ES-I3 (cell line): ENCODE results near the gene SSH2.
A peak's percentile ranks its signal among the peaks of the same experiment; 100 is the strongest.

ENCODE experiments used
- H3K36me3 ChIP-seq: 2 replicates; pipeline ENCODE4 v1.6.1; 2013; ENCODE audit warnings: mild to moderate bottlenecking, low read length, control low read depth, moderate library complexity; ENCODE audit not compliant: insufficient read depth
- H3K4me1 ChIP-seq: 2 replicates; pipeline ENCODE4 v1.6.1; 2013; ENCODE audit warnings: mild to moderate bottlenecking, control low read depth, low read length; ENCODE audit not compliant: insufficient read depth
- H3K9ac ChIP-seq: 2 replicates; pipeline ENCODE4 v1.6.1; 2013; ENCODE audit warnings: low read depth, mild to moderate bottlenecking, low read length, moderate library complexity
- H3K9me3 ChIP-seq: 2 replicates; pipeline ENCODE4 v1.6.1; 2013; ENCODE audit warnings: mild to moderate bottlenecking, low read length, moderate library complexity; ENCODE audit not compliant: control insufficient read depth, insufficient read depth

Gene SSH2

DNA sequence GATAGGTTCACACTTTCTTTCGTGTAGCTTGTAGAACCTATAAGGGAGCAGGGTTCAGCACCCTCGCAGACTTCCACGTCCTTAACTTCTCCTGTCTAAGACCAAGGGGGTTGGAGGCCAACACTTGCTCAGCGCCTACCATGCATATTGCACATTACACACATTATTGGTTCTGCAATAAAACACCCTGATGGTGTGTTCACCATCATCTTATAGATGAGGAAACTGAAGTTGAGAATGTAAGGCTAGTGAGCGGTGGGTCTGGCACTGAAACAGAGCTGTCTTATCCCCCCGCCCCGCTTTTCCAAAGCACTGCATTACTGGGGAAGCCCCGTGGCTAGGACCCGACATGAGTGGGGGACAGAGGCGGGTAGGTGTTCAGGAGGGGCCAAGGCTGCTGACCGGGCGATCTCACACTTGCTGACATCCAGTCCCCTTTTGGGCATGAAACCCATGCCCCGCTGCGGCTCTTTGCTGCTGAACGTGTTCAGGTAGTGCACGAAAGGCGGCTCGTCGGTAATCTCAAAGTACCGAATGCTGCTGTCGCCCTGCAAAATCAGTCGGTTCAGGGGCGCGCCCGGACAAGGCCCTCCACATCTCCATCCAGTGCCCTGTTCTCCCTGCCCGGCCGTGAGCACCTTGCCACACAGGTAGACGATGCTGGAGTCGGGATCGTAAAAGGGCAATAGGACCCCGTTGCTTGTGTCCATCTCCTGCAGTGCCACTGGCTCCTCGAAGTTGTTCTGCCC is 313.6 kb downstream of the SSH2 start:
- Histone ChIP-seq H3K9me3 (peaks cover 3% of the 10 kb centered on the region; the same call in 1 of the 2 replicates), H3K4me1 (peaks cover 42% of the 10 kb centered on the region), H3K36me3 (no peaks in the 10 kb centered on the region), H3K9ac (peak overlapping the region; percentile 73)

DNA sequence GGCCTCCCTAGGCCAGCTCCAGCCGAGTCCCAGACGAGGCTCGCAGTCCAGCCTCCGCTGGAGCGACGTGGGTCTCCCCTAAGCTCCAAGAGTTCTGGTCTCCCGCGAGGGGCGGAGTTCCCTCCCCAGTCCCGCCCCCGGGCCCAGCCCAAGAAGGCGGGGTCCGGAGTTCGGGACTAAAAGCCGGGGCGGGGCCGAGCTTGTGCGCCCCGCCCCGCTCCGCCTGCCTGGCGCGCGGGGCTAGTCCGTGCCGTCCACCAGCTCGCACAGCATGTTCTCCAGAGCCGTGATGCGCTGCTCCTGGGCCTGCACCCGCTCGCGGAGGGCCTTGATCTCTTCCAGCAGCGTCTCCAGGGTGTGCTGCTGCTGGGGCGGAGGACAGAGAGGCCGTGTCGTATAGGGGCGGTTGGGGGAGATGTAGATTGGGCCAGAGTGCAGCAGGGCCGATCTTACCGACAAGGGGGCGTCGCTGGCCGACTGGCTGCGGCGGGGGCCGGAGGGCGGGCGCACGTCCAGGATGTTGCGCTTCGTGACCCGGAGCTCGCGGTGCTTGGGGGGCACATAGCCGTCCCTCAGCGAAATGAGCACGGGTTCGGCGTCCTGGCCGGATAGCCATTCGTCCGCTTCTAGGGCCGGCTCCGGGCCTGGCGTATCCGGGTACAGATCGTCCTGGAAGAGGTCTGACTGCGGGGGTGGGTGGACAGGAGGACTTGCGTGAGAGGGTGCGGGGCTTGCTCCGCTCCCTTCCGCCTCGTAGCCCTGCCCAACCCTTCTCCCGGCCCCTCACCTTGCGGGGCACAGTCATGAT is 314.3 kb downstream of the SSH2 start:
- H3K9me3 ChIP-seq = peaks cover 3% of the 10 kb centered on the region; the same call in 1 of the 2 replicates
- no peaks in the 10 kb centered on the region for H3K36me3 ChIP-seq
- H3K4me1 ChIP-seq = peaks cover 35% of the 10 kb centered on the region
- H3K9ac ChIP-seq = peak overlapping the region; percentile 73

DNA sequence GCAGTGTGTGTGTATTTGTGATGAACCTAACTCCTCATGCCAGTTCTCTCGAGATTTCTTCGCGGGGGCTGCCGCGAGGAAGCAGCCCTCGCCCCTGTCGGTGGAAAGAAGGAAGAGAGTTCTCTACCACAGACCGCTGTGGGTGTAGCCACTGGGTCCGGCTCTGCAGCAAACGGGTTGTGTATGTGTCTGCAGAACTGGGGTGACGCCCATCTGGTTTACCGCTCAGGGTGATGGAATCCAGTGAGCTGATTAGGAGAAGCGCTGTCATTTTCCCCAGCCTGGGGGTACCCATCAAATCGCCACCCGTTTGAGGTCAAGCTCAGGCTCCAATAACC is 315.0 kb downstream of the SSH2 start:
- H3K4me1 ChIP-seq = peaks cover 28% of the 10 kb centered on the region
- H3K36me3 ChIP-seq = no peaks in the 10 kb centered on the region
- peaks cover 3% of the 10 kb centered on the region; the same call in 1 of the 2 replicates for H3K9me3 ChIP-seq
- H3K9ac ChIP-seq = peak overlapping the region; percentile 73; the same call in 1 of the 2 replicates

DNA sequence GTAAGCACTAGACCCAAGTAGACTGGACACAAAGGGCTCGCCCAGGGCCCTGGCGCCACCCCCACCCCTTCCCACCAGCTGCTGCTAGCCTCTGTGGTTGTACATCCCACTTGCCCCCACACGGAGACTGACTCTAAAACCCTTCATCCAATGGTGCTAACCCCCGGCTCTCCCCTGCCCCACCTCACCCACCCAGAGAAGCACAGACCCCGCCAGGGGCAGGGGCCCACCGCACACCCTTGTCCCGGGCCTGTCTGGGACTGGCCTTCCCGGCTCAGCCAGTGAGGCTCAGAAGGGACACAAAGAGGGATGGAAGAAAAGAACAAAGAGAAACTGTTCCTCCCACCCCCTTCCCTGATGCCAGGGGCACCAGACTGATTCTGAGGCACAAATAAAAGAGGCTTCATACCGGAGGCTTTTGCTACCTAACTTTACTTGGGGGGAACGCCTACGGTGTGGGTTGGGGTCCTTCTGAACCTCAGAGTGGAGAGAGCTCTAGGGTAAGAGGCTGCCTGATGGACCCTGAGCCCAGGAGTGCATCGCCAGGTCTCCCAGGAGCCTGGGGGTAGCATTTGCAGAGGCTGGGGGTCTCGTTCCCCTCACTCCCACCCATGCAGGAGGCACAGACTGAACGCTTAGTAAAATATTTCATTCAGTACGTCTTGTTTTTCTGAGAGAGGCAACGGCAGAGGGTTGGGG is 315.5 kb downstream of the SSH2 start:
- Histone ChIP-seq H3K36me3 (no peaks in the 10 kb centered on the region), H3K4me1 (peaks cover 23% of the 10 kb centered on the region), H3K9ac (peak overlapping the region; percentile 73; the same call in 1 of the 2 replicates), H3K9me3 (peaks cover 3% of the 10 kb centered on the region; the same call in 1 of the 2 replicates)

DNA sequence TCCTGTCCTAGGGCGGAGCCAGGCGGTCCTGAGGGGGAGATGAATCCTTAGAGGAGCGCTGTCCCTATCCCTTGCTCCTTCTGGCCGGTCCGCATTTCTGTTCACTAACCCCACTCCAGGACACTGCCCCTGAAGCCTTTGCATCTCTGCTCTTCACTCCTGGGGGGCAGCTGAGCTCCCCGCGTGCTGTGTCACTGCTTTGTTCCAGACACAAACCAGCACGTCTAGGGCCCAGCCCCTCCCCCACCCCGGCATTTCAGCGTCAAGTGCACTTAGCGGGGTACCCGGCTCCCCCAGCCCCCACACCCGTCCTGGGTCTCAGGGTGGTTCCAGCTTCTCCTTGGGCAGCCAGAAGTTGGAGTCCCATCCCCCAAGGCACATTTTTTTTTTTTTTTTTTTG is 316.2 kb downstream of the SSH2 start:
- Histone ChIP-seq H3K9ac (peak overlapping the region; percentile 44; the same call in 1 of the 2 replicates), H3K9me3 (peaks cover 3% of the 10 kb centered on the region; the same call in 1 of the 2 replicates), H3K4me1 (peaks cover 20% of the 10 kb centered on the region; the same call in 1 of the 2 replicates), H3K36me3 (no peaks in the 10 kb centered on the region)

DNA sequence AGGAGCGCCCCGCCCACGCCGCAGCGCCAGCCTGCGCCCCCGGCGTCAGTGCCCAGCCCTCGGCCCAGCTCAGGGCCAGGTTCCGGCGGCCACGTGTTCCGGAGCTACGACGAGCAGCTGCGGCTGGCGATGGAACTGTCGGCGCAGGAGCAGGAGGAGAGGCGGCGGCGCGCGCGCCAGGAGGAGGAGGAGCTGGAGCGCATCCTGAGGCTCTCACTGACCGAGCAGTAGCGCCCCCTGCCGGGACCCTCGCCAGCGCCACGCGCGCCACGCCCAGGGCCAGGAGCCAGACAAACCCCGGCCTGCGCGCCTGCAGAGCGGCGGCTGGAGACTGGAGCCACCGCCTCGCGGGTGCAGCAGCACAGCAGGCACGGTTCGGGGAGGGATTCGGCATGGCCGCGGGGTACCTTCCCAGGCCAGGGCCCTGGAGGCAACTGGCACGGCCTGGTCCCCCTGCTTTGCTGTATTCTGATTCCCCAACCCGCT is 316.6 kb downstream of the SSH2 start:
- Histone ChIP-seq H3K9ac (peak overlapping the region; percentile 44; the same call in 1 of the 2 replicates), H3K4me1 (peaks cover 18% of the 10 kb centered on the region; the same call in 1 of the 2 replicates)

DNA sequence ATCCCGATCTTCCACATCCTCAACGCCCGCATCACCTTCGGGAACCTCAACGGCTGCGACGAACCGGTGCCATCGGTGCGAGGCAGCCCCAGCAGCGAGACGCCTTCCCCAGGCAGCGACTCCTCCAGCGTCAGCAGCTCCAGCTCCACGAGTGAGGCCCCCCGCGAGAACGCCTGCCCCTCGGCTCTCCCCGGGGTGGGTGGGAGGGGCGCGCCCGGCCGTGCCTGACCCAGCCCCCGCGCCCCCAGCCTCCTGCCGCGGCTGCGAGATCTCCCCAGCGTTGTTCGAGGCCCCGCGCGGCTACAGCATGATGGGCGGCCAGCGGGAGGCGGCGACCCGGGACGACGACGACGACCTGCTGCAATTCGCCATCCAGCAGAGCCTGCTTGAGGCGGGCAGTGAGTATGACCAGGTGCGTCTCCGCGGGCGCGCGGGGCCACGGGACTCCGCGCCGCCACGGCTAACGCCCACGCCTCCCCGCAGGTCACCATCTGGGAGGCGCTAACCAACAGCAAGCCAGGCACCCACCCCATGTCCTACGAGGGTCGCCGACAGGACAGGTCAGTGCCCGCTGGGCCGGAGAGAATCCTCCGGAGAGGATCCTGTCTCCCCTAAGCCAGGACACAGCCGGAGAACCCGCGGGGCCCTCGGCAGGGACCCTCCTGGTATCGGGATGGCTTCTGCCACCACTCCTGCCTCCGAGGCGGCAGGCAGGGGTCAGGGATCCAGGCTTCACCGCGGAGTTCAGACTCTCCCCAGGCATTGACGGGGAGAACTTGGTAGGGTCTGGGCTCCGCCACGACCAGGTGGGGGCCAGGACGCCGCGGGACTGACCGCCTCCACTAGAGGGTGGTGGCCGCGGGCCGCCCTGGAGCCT is 317.4 kb downstream of the SSH2 start:
- H3K4me1 ChIP-seq = peaks cover 16% of the 10 kb centered on the region; the same call in 1 of the 2 replicates

More for the DNA sequence above, 316.6 kb downstream of the SSH2 start:
- no peaks in the 10 kb centered on the region for H3K36me3 ChIP-seq
- peaks cover 3% of the 10 kb centered on the region; the same call in 1 of the 2 replicates for H3K9me3 ChIP-seq

DNA sequence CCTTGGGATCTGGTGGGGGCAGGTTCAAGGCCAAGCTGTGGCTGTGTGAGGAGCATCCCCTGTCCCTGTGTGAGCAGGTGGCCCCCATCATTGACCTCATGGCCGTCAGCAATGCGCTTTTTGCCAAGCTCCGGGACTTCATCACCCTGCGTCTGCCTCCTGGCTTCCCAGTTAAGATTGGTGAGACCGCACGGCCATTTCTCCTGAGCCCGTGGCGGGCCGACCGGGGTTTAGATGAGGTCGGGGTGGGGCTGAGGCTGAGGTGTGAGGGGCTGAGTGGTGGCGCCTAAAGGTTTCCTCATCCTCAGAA is 318.0 kb downstream of the SSH2 start:
- peaks cover 3% of the 10 kb centered on the region; the same call in 1 of the 2 replicates for H3K9me3 ChIP-seq
- no peaks in the 10 kb centered on the region for H3K36me3 ChIP-seq
- H3K4me1 ChIP-seq = peaks cover 16% of the 10 kb centered on the region; the same call in 1 of the 2 replicates
- no peak overlapping the region for H3K9ac ChIP-seq

More for the DNA sequence above, 317.4 kb downstream of the SSH2 start:
- no peaks in the 10 kb centered on the region for H3K36me3 ChIP-seq
- no peak overlapping the region for H3K9ac ChIP-seq
- peaks cover 3% of the 10 kb centered on the region; the same call in 1 of the 2 replicates for H3K9me3 ChIP-seq

DNA sequence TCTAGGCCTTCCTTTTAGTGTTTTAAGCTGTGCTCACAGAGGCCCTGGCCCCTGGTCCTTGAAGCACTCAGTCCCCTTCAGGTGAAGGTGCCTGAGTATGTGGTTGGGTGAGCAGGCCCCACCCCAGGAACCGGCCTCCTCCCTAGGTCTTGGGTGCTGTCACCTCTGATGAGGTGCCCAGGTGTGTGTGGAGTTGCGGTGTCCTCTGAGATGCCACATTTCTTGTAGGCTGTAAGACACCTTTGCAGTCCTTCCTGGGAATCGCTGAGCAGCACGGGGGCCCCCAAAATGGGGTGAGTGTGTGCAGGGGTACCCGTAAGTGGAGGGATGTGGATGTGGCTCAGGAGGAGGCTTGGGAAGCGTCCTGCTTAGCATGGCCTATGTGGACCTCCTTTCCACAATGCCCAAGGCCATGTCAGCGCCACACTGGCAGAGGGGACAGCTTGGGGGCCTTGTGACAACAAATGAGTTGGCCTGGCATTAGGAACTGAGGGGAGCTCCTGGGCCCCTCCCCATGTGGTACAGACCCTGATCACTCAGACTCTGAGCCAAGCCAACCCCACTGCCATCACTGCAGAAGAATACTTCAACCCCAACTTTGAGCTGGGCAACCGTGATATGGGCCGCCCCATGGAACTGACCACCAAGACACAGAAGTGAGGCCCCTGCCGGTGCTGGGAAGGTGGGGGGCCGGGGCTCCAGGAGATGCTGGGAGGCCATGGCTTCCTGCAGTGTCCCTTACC is 318.5 kb downstream of the SSH2 start:
- H3K9ac ChIP-seq = no peak overlapping the region
- peaks cover 3% of the 10 kb centered on the region; the same call in 1 of the 2 replicates for H3K9me3 ChIP-seq
- H3K36me3 ChIP-seq = no peaks in the 10 kb centered on the region
- peaks cover 14% of the 10 kb centered on the region; the same call in 1 of the 2 replicates for H3K4me1 ChIP-seq

DNA sequence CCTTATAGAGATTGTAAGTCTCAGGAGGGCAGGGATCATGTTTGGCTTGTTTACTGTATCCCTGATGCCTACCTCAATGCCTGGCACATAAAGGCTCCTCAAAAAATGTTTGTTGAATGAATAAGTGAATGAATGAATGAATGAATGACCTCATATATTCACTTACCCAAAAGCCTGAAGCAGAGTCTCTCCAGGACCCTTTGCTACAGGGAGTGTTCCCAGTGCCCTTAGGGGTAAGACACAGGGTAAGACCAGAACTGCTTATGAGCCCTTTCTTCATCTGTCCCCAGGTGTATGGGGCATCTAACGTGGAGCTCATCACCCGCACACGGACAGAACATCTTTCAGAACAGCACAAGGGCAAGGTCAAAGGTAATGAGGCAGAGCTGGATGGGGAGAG is 319.6 kb downstream of the SSH2 start:
- Histone ChIP-seq H3K4me1 (peaks cover 12% of the 10 kb centered on the region; the same call in 1 of the 2 replicates), H3K36me3 (no peaks in the 10 kb centered on the region), H3K9ac (no peak overlapping the region), H3K9me3 (peaks cover 3% of the 10 kb centered on the region; the same call in 1 of the 2 replicates)

DNA sequence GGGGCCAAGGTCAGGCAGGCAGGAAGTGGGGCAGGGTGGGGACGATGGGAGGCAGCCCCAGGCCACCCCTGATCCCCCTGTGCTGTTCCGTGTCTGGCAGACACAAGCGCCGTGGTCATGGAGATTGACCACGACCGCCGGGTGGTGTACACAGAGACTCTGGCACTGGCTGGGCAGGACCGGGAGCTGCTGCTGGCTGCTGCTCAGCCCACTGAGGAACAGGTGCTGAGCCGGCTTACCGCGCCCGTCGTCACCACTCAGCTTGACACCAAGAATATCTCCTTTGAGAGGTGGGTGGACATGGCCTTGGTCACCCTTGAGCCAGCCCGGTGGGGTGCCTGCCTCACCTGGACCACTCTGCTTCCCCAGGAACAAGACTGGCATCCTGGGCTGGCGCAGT is 321.0 kb downstream of the SSH2 start:
- no peaks in the 10 kb centered on the region for H3K36me3 ChIP-seq

DNA sequence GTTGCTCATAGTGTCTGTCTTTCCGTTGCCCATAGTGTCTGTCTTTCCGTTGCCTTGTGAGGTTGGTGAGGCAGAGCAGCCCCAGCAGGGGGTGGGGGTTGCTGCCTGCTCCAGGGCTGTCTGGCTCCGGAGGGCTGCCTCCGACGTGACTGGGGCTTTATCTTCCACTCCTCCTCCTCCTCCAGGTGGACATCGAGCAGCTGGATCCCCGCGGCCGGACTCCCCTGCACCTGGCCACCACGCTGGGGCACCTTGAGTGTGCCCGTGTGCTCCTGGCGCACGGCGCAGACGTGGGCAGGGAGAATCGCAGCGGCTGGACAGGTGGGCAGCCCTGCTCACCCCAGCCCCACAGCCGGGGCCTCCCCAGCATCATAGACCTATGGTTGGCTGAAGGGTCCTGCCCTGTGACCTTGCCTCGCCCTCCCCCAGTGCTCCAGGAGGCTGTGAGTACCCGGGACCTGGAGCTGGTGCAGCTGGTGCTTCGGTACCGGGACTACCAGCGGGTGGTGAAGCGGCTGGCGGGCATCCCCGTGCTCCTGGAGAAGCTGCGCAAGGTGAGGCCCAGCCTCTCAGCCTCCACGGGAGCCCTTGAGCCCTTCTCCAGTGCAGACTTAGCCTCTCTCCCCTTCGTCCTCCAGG is 322.4 kb downstream of the SSH2 start:
- Histone ChIP-seq H3K36me3 (no peaks in the 10 kb centered on the region), H3K9me3 (peaks cover 1% of the 10 kb centered on the region; the same call in 1 of the 2 replicates), H3K9ac (no peak overlapping the region), H3K4me1 (no peaks in the 10 kb centered on the region)

More for the DNA sequence above, 321.0 kb downstream of the SSH2 start:
- Histone ChIP-seq H3K9ac (no peak overlapping the region), H3K4me1 (peaks cover 3% of the 10 kb centered on the region; the same call in 1 of the 2 replicates), H3K9me3 (peaks cover 3% of the 10 kb centered on the region; the same call in 1 of the 2 replicates)
